Spleen (tissue), 11 donors: ENCODE results near the gene HBZ. TPM values are rescaled to one million over a fixed set of nuclear protein-coding genes. Genes with fewer than 3 reads are reported as not detected.

Experiments used
- DNase-seq: peaks from one replicate; pipeline ENCODE4 v3.0.0-alpha.2; 2020
- H3K27ac ChIP-seq, 8 donors: fragments of 200-600 bp; sonication (generic) in 7 of 8; 1 replicate in 4 of 8; 2 replicates in 4 of 8; pipeline versions ENCODE4 v1.5.0 to v1.8.0; 2016 to 2021; ENCODE audit warnings: inconsistent platforms in 4 of 8, mild to moderate bottlenecking in 4 of 8, moderate library complexity in 1 of 8
- H3K27me3 ChIP-seq, 7 donors: fragments of 200-600 bp; sonication (generic) in 6 of 7; replicated peaks in 1 of 7; 1 replicate in 4 of 7; 2 replicates in 3 of 7; pipeline versions ENCODE4 v1.5.0 to v1.8.0; 2016 to 2021; ENCODE audit warnings: inconsistent platforms in 3 of 7, mild to moderate bottlenecking in 1 of 7
- H3K36me3 ChIP-seq, 6 donors: fragments of 200-600 bp; sonication (generic) in 5 of 6; 1 replicate in 4 of 6; 2 replicates in 2 of 6; pipeline versions ENCODE4 v1.5.0 to v1.8.0; 2016 to 2021; ENCODE audit warnings: inconsistent platforms in 2 of 6
- H3K4me1 ChIP-seq, 6 donors: fragments of 200-600 bp; sonication (generic) in 5 of 6; 1 replicate in 3 of 6; 2 replicates in 3 of 6; pipeline versions ENCODE4 v1.5.0 to v1.8.0; 2016 to 2021; ENCODE audit warnings: inconsistent platforms in 3 of 6
- H3K4me3 ChIP-seq, 8 donors: fragments of 200-600 bp; sonication (generic) in 7 of 8; 1 replicate in 4 of 8; 2 replicates in 4 of 8; pipeline versions ENCODE4 v1.5.0 to v1.8.0; 2016 to 2021; ENCODE audit warnings: inconsistent platforms in 4 of 8, mild to moderate bottlenecking in 4 of 8, moderate library complexity in 2 of 8
- H3K9me3 ChIP-seq, 8 donors: fragments of 200-600 bp; sonication (generic) in 7 of 8; 1 replicate in 4 of 8; 2 replicates in 4 of 8; pipeline versions ENCODE4 v1.5.0 to v1.8.0; 2016 to 2021; ENCODE audit warnings: inconsistent platforms in 4 of 8
- CTCF ChIP-seq, 11 experiments: fragments of 200-600 bp in 7 of 11; fragments of 450-650 bp in 4 of 11; sonication (generic) in 4 of 11; IDR thresholded peaks in 8 of 11; conservative IDR thresholded peaks in 3 of 11; 1 replicate in 7 of 11; 2 replicates in 4 of 11; pipeline versions ENCODE4 v1.4.0 to v1.8.0; 2016 to 2021; ENCODE audit warnings: antibody characterized with exemption in 11 of 11, inconsistent platforms in 4 of 11, mild to moderate bottlenecking in 1 of 11
- POLR2A ChIP-seq, 3 donors: fragments of 450-650 bp; IDR thresholded peaks; one replicate each; pipeline ENCODE4 v1.5.1; 2017; ENCODE audit warnings: antibody characterized with exemption in 3 of 3, mild to moderate bottlenecking in 1 of 3
- POLR2AphosphoS5 ChIP-seq, 3 donors: sonication (generic); formaldehyde crosslinking; IDR thresholded peaks; one replicate each; pipeline ENCODE4 v1.5.1; 2017; ENCODE audit warnings: antibody characterized with exemption in 3 of 3
- WGBS, 5 donors: extraction: QIAGEN DNeasy Blood & Tissue Kit in 3 of 5; methylation state at CpG; one replicate each; pipeline versions ENCODE4 v1.1.5 to v1.1.7; 2013 to 2018; 5-methylcytosine and 5-hydroxymethylcytosine counted together
- intact Hi-C: fragments of 100-400 bp; cut with DNase I; formaldehyde crosslinking; loops from one replicate; pipeline ENCODE4 v1.15.0; 2023; ENCODE audit warnings: low total_unique reads
- polyA plus RNA-seq, 3 donors: library from polyadenylated mRNA; stranded (reverse); fragments of 200-250 nt; gene quantifications; one replicate each; pipeline ENCODE4 v1.2.1, GENCODE V29; 2013
- total RNA-seq, 7 donors: library from RNA; depleted of rRNA in 3 of 7; stranded (reverse); fragments of >200 nt in 3 of 7; fragmentation: NEBNext Ultra II Directional in 4 of 7; extraction: Animal tissue kit (Norgen Biotek cat#: 25700) in 4 of 7; gene quantifications; one replicate each; pipeline versions ENCODE4 v1.1.0 to v1.2.1, GENCODE V29; 2016 to 2021
- donor health status: healthy with polysubstance abuse.
- donor health status: DM: no; HTN: no; CAD: no; lungs with moderate emphysema.
- donor health status: DM: no; HTN: no; CAD: no.
- donor health status: Bipolar disorder and iron deficiency.
- donor health status: healthy.
- donor health status: DM: no; HTN: no; CAD: no.
- donor health status: DM: yes; HTN: yes; CAD: no.

The HBZ gene
- total and polyA plus RNA-seq, 10 donors: 0.16 to 1.2 TPM; not detected in 8

DNA sequence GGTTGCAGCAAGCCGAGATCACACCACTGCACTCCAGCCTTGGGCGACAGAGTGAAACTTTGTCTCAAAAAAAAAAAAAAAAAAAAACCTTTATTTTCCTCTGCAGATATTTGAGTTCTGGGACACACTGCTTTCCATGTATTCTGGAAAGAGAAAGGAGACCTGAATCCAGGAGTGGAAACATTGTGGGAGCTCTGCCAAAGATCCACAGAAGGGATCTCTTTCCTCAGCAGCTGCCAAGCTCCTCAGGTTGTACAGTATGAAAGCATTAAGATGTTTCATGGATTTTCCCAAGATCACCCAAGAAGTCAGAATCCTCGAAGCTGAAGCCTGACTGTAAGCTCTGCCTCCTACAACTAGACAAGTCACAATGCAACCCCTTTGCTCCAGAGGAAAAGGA is 27.4 kb upstream of the HBZ start:
- Histone ChIP-seq H3K36me3 (peaks cover 0 to 44% (median 2%) of the 10 kb centered on the region in 6 donors), H3K4me3 (no peak overlapping the region), H3K27me3 (no peaks in the 10 kb centered on the region), H3K9me3 (no peaks in the 10 kb centered on the region), H3K4me1 (peaks cover 0 to 18% (median 2%) of the 10 kb centered on the region in 6 donors), H3K27ac (no peak overlapping the region)
- no peak for DNase-seq
- intact Hi-C loops: no loop called here
- TF ChIP-seq POLR2A (IDR thresholded peaks at IDR 0.05) (no peak), POLR2AphosphoS5 (IDR thresholded peaks at IDR 0.05) (no peak), CTCF (IDR thresholded peaks at IDR 0.05 in 8 of 11, conservative IDR thresholded peaks at IDR 0.05 in 3 of 11) (no peak)
- 86 to 93% (median 91%) methylated on average over 3 of the region's 3 CpGs for WGBS, 5 donors

DNA sequence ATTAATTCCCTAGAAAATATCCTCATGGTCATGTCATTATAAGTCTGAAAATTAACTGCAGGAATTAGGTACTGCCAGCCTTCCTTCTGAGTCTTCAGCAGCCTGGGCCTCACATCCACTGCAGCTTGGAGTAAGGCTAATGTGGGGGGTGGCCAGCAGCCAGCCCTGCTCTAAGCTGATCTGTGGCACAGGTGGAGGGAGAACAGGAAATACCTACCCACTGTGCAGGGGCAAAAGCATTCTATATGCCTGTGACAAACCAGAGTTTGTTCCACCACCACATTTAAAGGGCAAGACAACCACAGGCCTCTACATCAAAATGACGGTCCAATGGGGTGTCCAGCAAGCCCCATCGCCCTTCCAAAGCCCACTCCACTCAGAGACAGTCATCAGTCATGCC is 23.4 kb upstream of the HBZ start:
- DNase-seq: no peak

GRCh38 chr16:130533-131173 is 21.8 kb upstream of the HBZ start:
- WGBS, 5 donors: 93 to 96% (median 95%) methylated on average over 15 of the region's 15 CpGs

More for the DNA sequence above, 23.4 kb upstream of the HBZ start:
- no peak overlapping the region for H3K27ac ChIP-seq
- TF ChIP-seq POLR2AphosphoS5 (IDR thresholded peaks at IDR 0.05) (no peak), CTCF (IDR thresholded peaks at IDR 0.05 in 8 of 11, conservative IDR thresholded peaks at IDR 0.05 in 3 of 11) (no peak), POLR2A (IDR thresholded peaks at IDR 0.05) (no peak)
- H3K4me3 ChIP-seq: no peak overlapping the region
- no peaks in the 10 kb centered on the region for H3K27me3 ChIP-seq
- 69 to 86% (median 84%) methylated on average over 2 of the region's 2 CpGs for WGBS, 5 donors
- intact Hi-C loops: no loop called here
- peaks cover 0 to 26% (median 2%) of the 10 kb centered on the region in 6 donors for H3K36me3 ChIP-seq
- H3K4me1 ChIP-seq: peaks cover 0 to 22% (median 0%) of the 10 kb centered on the region in 6 donors
- H3K9me3 ChIP-seq: no peaks in the 10 kb centered on the region

More at GRCh38 chr16:130533-131173, 21.8 kb upstream of the HBZ start:
- TF ChIP-seq POLR2A (IDR thresholded peaks at IDR 0.05) (no peak), POLR2AphosphoS5 (IDR thresholded peaks at IDR 0.05) (no peak), CTCF (IDR thresholded peaks at IDR 0.05 in 8 of 11, conservative IDR thresholded peaks at IDR 0.05 in 3 of 11) (no peak)
- intact Hi-C loops: no loop called here
- Histone ChIP-seq H3K9me3 (no peaks in the 10 kb centered on the region), H3K27me3 (no peaks in the 10 kb centered on the region), H3K36me3 (peaks cover 0 to 11% (median 0%) of the 10 kb centered on the region in 6 donors), H3K27ac (no peak overlapping the region), H3K4me1 (peaks cover 0 to 27% (median 0%) of the 10 kb centered on the region in 6 donors), H3K4me3 (no peak overlapping the region)
- no peak for DNase-seq
